UCSD-AML1 (cell line): ENCODE measurements around the gene OR2F2.

Experiments used
- DNase-seq: peaks from one replicate; lab custom pipeline; 2025; ENCODE audit not compliant: unreplicated experiment; lab: John Stamatoyannopoulos, UW

OR2F2 gene

DNA sequence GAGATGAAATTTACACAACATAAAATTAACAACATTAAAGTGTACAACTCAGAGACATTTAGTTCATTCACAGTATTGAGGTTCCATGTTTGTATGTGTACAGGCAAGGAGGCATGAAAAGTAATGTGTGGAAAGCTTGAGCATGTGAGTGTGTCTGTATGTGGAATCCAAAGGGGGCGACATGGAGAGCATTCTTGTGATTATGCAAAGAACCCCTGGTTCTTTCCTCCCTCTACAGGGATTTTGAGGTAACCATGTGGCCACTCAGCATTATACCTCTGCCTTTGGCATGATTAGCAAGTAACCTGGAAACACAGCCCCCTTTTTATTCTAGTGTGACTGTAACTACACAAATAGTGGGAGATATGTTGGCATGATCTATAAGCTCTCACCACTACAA is 40.6 kb downstream of the OR2F2 start:
- no peak for DNase-seq

GRCh38 chr7:143978585-143978984 is 43.6 kb downstream of the OR2F2 start:
- DNase-seq: no peak

DNA sequence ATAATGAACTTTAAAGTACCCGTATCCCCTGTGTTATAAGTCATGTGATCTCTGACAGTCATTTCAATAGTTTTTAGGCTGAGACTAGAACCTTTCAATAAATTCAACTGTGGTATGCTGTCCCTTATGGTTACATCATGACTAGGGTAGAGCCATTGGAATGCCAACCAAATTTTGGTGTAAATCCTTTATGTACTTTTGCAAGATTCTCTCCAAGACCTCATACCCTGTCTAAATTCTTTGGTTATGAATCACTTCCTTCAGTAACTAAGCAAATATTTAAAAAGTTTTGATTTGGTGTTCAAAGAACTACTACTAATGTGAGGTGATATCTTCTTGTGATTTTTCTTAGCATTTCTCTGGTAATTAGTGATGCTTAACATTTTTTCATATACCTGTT is 44.3 kb downstream of the OR2F2 start:
- no peak for DNase-seq

GRCh38 chr7:143979998-143980397 is 45.0 kb downstream of the OR2F2 start:
- no peak for DNase-seq

DNA sequence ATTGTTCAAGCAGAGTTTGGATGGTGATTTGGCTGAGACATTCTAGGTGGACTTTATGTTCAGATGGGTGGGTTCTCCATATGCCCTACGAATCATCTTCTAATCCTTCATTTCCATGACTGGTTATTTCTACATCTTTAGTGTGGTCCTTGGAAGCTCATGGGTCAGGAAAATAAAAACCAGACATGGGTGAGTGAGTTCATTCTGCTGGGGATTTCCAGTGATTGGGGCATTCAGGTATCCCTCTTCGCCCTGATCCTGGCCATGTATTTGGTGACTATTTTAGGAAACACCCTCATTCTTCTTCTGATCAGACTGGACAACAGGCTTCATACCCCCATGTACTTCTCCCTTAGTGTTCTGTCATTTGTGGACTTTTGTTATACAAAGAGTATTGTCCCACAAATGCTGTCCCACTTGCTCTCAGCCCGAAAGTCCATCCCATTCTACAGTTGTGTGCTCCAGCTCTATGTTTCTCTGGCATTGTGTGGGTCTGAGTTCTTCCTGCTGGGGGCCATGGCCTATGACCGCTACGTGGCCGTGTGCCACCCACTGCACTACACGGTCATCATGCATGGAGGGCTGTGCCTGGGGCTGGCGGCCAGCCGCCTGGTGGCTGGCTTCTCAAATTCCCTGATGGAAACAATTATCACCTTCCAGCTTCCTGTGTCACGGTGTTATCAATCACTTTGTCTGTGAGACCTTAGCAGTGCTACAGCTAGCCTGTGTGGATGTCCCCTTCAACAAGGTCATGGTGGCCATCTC is 45.9 kb downstream of the OR2F2 start:
- DNase-seq: no peak

DNA sequence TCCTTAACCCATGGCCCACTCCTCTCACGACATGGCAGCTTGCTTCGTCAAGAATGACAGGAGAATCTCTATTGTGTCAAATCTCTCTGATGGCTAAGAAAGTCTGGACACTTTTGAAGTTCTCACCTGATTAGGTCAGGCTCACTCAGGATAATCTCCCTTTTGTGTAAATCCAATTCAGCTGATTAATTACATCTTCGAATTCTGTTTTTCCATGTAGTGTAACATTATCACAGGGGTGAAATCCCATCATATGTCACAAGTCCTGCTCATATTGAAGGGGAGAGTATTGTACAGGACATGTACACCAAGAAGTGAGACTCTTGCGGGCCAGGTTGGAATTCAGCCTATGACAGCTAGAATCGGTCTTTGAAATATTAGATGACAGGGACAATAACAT is 48.9 kb downstream of the OR2F2 start:
- no peak for DNase-seq
